ENCODE measurements around the gene ASCC3.

ASCC3 gene

GRCh38 chr6:100493206-100493888 lies 387.8 kb downstream of the ASCC3 start:
- no peak for DNase-seq (ENCODE audit: low read depth)

- no peak for DNase-seq (ENCODE audit: low read depth)
Observed at GRCh38 chr6:100491952-100492670, 389.0 kb downstream of the ASCC3 start.

- no peak for DNase-seq (ENCODE audit: low read depth)
Observed at GRCh38 chr6:100490065-100490464, 391.1 kb downstream of the ASCC3 start.

- DNase-seq (ENCODE audit: low read depth), result no peak
Observed at GRCh38 chr6:100488244-100488643, 392.9 kb downstream of the ASCC3 start.

- DNase-seq (ENCODE audit: low read depth), result no peak
Observed at GRCh38 chr6:100487638-100488037, 393.5 kb downstream of the ASCC3 start.

GRCh38 chr6:100485268-100485667 lies 395.9 kb downstream of the ASCC3 start:
- DNase-seq (ENCODE audit: low read depth), result no peak

- no peak for DNase-seq (ENCODE audit: low read depth)
Observed at GRCh38 chr6:100484474-100484873, 396.7 kb downstream of the ASCC3 start.

- DNase-seq (ENCODE audit: low read depth), result no peak
Observed at GRCh38 chr6:100482698-100483097, 398.4 kb downstream of the ASCC3 start.

- no peak for DNase-seq (ENCODE audit: low read depth)
Observed at GRCh38 chr6:100479179-100480035, 401.7 kb downstream of the ASCC3 start.

- no peak for DNase-seq (ENCODE audit: low read depth)
Observed at GRCh38 chr6:100475554-100476320, 405.4 kb downstream of the ASCC3 start.

- no peak for DNase-seq (ENCODE audit: low read depth)
Observed at GRCh38 chr6:100473182-100473581, 407.9 kb downstream of the ASCC3 start.

- no peak for DNase-seq (ENCODE audit: low read depth)
Observed at GRCh38 chr6:100472674-100473073, 408.5 kb downstream of the ASCC3 start.

GRCh38 chr6:100470422-100471120 lies 410.6 kb downstream of the ASCC3 start:
- no peak for DNase-seq (ENCODE audit: low read depth)

GRCh38 chr6:100469101-100469859 lies 411.8 kb downstream of the ASCC3 start:
- DNase-seq (ENCODE audit: low read depth), result no peak

- no peak for DNase-seq (ENCODE audit: low read depth)
Observed at GRCh38 chr6:100468016-100468622, 413.0 kb downstream of the ASCC3 start.

GRCh38 chr6:100467129-100468015 lies 413.8 kb downstream of the ASCC3 start:
- DNase-seq (ENCODE audit: low read depth), result no peak

- no peak for DNase-seq (ENCODE audit: low read depth)
Observed at GRCh38 chr6:100466410-100467128, 414.6 kb downstream of the ASCC3 start.

- DNase-seq (ENCODE audit: low read depth), result no peak
Observed at GRCh38 chr6:100465701-100466409, 415.3 kb downstream of the ASCC3 start.
